ENCODE data around the gene APAF1. TPM values are rescaled to one million over a fixed set of nuclear protein-coding genes. Genes with fewer than 3 reads are reported as not detected.

Gene APAF1
- total and polyA plus RNA-seq, 5 donors from 2014 or later: 4.9 to 28.5 (median 7.3) TPM

GRCh38 chr12:98674841-98675240, 29.8 kb downstream of the APAF1 start:
- no peak for DNase-seq
- Histone ChIP-seq H3K36me3 (ENCODE audit: control insufficient read depth, insufficient read depth, low read length) (peaks cover 47% of the 10 kb centered on the region), H3K27me3 (ENCODE audit: control insufficient read depth, insufficient read depth, low read length) (no peaks in the 10 kb centered on the region), H3K4me3 (ENCODE audit: low read depth, low read length) (no peak overlapping the region), H3K9me3 (ENCODE audit: control insufficient read depth in 2 of 2, low read length in 2 of 2) (no peaks in the 10 kb centered on the region), H3K4me1 (ENCODE audit: control insufficient read depth, insufficient read depth, low read length, poor library complexity, severe bottlenecking) (no peaks in the 10 kb centered on the region), H3K27ac (ENCODE audit: insufficient read depth, low read length, poor library complexity, severe bottlenecking) (no peak overlapping the region)
- H3K27me3 Mint-ChIP-seq: no peaks in the 10 kb centered on the region
- H3K4me1 Mint-ChIP-seq: peaks cover 4 to 17% (median 7%) of the 10 kb centered on the region in 4 donors
- H3K9me3 Mint-ChIP-seq: peaks cover 0 to 2% (median 0%) of the 10 kb centered on the region in 7 donors
- ATAC-seq (ENCODE audit: low read depth in 2 of 2): no peak
- peaks cover 25% of the 10 kb centered on the region for H3K36me3 Mint-ChIP-seq
- no peak overlapping the region for H3K27ac Mint-ChIP-seq
- H3K4me3 Mint-ChIP-seq: no peak overlapping the region

- H3K27me3 Mint-ChIP-seq: no peaks in the 10 kb centered on the region
- Histone ChIP-seq H3K36me3 (ENCODE audit: control insufficient read depth, insufficient read depth, low read length) (peaks cover 60% of the 10 kb centered on the region), H3K27me3 (ENCODE audit: control insufficient read depth, insufficient read depth, low read length) (no peaks in the 10 kb centered on the region), H3K27ac (ENCODE audit: insufficient read depth, low read length, poor library complexity, severe bottlenecking) (no peak overlapping the region), H3K4me3 (ENCODE audit: low read depth, low read length) (no peak overlapping the region), H3K9me3 (ENCODE audit: control insufficient read depth in 2 of 2, low read length in 2 of 2) (no peaks in the 10 kb centered on the region), H3K4me1 (ENCODE audit: control insufficient read depth, insufficient read depth, low read length, poor library complexity, severe bottlenecking) (no peaks in the 10 kb centered on the region)
- no peak overlapping the region for H3K27ac Mint-ChIP-seq
- H3K36me3 Mint-ChIP-seq: peaks cover 41% of the 10 kb centered on the region
- peaks cover 0 to 14% (median 6%) of the 10 kb centered on the region in 4 donors for H3K4me1 Mint-ChIP-seq
- DNase-seq (no peak), ATAC-seq (ENCODE audit: low read depth in 2 of 2) (no peak)
- no peak overlapping the region for H3K4me3 Mint-ChIP-seq
- H3K9me3 Mint-ChIP-seq: no peaks in the 10 kb centered on the region
These were observed 33.3 kb downstream of the APAF1 start for GRCh38 chr12:98678236-98678945.

GRCh38 chr12:98678946-98679610, 34.0 kb downstream of the APAF1 start:
- Mint-ChIP-seq H3K36me3 (peaks cover 42% of the 10 kb centered on the region), H3K4me1 (peaks cover 0 to 12% (median 6%) of the 10 kb centered on the region in 4 donors), H3K9me3 (no peaks in the 10 kb centered on the region), H3K27ac (no peak overlapping the region), H3K4me3 (no peak overlapping the region), H3K27me3 (no peaks in the 10 kb centered on the region)
- H3K36me3 ChIP-seq (ENCODE audit: control insufficient read depth, insufficient read depth, low read length): peaks cover 62% of the 10 kb centered on the region
- no peak overlapping the region for H3K4me3 ChIP-seq (ENCODE audit: low read depth, low read length)
- no peak for ATAC-seq (ENCODE audit: low read depth in 2 of 2)
- no peaks in the 10 kb centered on the region for H3K4me1 ChIP-seq (ENCODE audit: control insufficient read depth, insufficient read depth, low read length, poor library complexity, severe bottlenecking)
- no peaks in the 10 kb centered on the region for H3K27me3 ChIP-seq (ENCODE audit: control insufficient read depth, insufficient read depth, low read length)
- no peak overlapping the region for H3K27ac ChIP-seq (ENCODE audit: insufficient read depth, low read length, poor library complexity, severe bottlenecking)
- DNase-seq: no peak
- no peaks in the 10 kb centered on the region for H3K9me3 ChIP-seq (ENCODE audit: control insufficient read depth in 2 of 2, low read length in 2 of 2)

GRCh38 chr12:98679611-98680005, 34.5 kb downstream of the APAF1 start:
- H3K27me3 ChIP-seq (ENCODE audit: control insufficient read depth, insufficient read depth, low read length): no peaks in the 10 kb centered on the region
- H3K27ac ChIP-seq (ENCODE audit: insufficient read depth, low read length, poor library complexity, severe bottlenecking): no peak overlapping the region
- H3K4me3 ChIP-seq (ENCODE audit: low read depth, low read length): no peak overlapping the region
- H3K9me3 Mint-ChIP-seq: no peaks in the 10 kb centered on the region
- H3K27me3 Mint-ChIP-seq: no peaks in the 10 kb centered on the region
- H3K4me1 Mint-ChIP-seq: peaks cover 0 to 7% (median 5%) of the 10 kb centered on the region in 4 donors
- no peak overlapping the region for H3K4me3 Mint-ChIP-seq
- H3K36me3 Mint-ChIP-seq: peaks cover 46% of the 10 kb centered on the region
- no peaks in the 10 kb centered on the region for H3K9me3 ChIP-seq (ENCODE audit: control insufficient read depth in 2 of 2, low read length in 2 of 2)
- no peaks in the 10 kb centered on the region for H3K4me1 ChIP-seq (ENCODE audit: control insufficient read depth, insufficient read depth, low read length, poor library complexity, severe bottlenecking)
- ATAC-seq (ENCODE audit: low read depth in 2 of 2) (no peak), DNase-seq (no peak)
- no peak overlapping the region for H3K27ac Mint-ChIP-seq
- peaks cover 61% of the 10 kb centered on the region for H3K36me3 ChIP-seq (ENCODE audit: control insufficient read depth, insufficient read depth, low read length)

- Histone ChIP-seq H3K27ac (ENCODE audit: insufficient read depth, low read length, poor library complexity, severe bottlenecking) (no peak overlapping the region), H3K36me3 (ENCODE audit: control insufficient read depth, insufficient read depth, low read length) (peaks cover 75% of the 10 kb centered on the region), H3K4me3 (ENCODE audit: low read depth, low read length) (no peak overlapping the region), H3K4me1 (ENCODE audit: control insufficient read depth, insufficient read depth, low read length, poor library complexity, severe bottlenecking) (no peaks in the 10 kb centered on the region), H3K9me3 (ENCODE audit: control insufficient read depth in 2 of 2, low read length in 2 of 2) (no peaks in the 10 kb centered on the region), H3K27me3 (ENCODE audit: control insufficient read depth, insufficient read depth, low read length) (no peaks in the 10 kb centered on the region)
- DNase-seq (no peak), ATAC-seq (ENCODE audit: low read depth in 2 of 2) (no peak)
- H3K27ac Mint-ChIP-seq: no peak overlapping the region
- peaks cover 0 to 3% (median under 1%) of the 10 kb centered on the region in 4 donors for H3K4me1 Mint-ChIP-seq
- no peaks in the 10 kb centered on the region for H3K9me3 Mint-ChIP-seq
- H3K4me3 Mint-ChIP-seq: no peak overlapping the region
- H3K36me3 Mint-ChIP-seq: peaks cover 54% of the 10 kb centered on the region
- no peaks in the 10 kb centered on the region for H3K27me3 Mint-ChIP-seq
These were observed 39.1 kb downstream of the APAF1 start for GRCh38 chr12:98684199-98684598.

- Mint-ChIP-seq H3K4me3 (no peak overlapping the region), H3K27ac (no peak overlapping the region), H3K4me1 (peaks cover 5 to 18% (median 10%) of the 10 kb centered on the region in 4 donors), H3K36me3 (peaks cover 61% of the 10 kb centered on the region), H3K9me3 (peaks cover 0 to 2% (median 0%) of the 10 kb centered on the region in 7 donors), H3K27me3 (no peaks in the 10 kb centered on the region)
- no peak for ATAC-seq (ENCODE audit: low read depth in 2 of 2)
- no peaks in the 10 kb centered on the region for H3K27me3 ChIP-seq (ENCODE audit: control insufficient read depth, insufficient read depth, low read length)
- H3K4me3 ChIP-seq (ENCODE audit: low read depth, low read length): no peak overlapping the region
- no peak for DNase-seq
- H3K4me1 ChIP-seq (ENCODE audit: control insufficient read depth, insufficient read depth, low read length, poor library complexity, severe bottlenecking): no peaks in the 10 kb centered on the region
- H3K36me3 ChIP-seq (ENCODE audit: control insufficient read depth, insufficient read depth, low read length): peaks cover 66% of the 10 kb centered on the region
- H3K27ac ChIP-seq (ENCODE audit: insufficient read depth, low read length, poor library complexity, severe bottlenecking): no peak overlapping the region
- H3K9me3 ChIP-seq (ENCODE audit: control insufficient read depth in 2 of 2, low read length in 2 of 2): no peaks in the 10 kb centered on the region
These were observed 41.5 kb downstream of the APAF1 start for GRCh38 chr12:98686603-98687002.

GRCh38 chr12:98691351-98691750, 46.3 kb downstream of the APAF1 start:
- Mint-ChIP-seq H3K36me3 (peaks cover 62% of the 10 kb centered on the region), H3K9me3 (peaks cover 0 to 3% (median 0%) of the 10 kb centered on the region in 7 donors), H3K27me3 (no peaks in the 10 kb centered on the region), H3K27ac (peak overlapping the region; percentile 21 to 41 (median 26)), H3K4me3 (no peak overlapping the region), H3K4me1 (peaks cover 13 to 36% (median 25%) of the 10 kb centered on the region in 4 donors)
- no peak for ATAC-seq (ENCODE audit: low read depth in 2 of 2)
- Histone ChIP-seq H3K27me3 (ENCODE audit: control insufficient read depth, insufficient read depth, low read length) (no peaks in the 10 kb centered on the region), H3K9me3 (ENCODE audit: control insufficient read depth in 2 of 2, low read length in 2 of 2) (no peaks in the 10 kb centered on the region), H3K4me1 (ENCODE audit: control insufficient read depth, insufficient read depth, low read length, poor library complexity, severe bottlenecking) (no peaks in the 10 kb centered on the region), H3K36me3 (ENCODE audit: control insufficient read depth, insufficient read depth, low read length) (peaks cover 41% of the 10 kb centered on the region), H3K27ac (ENCODE audit: insufficient read depth, low read length, poor library complexity, severe bottlenecking) (no peak overlapping the region), H3K4me3 (ENCODE audit: low read depth, low read length) (no peak overlapping the region)
- DNase-seq: no peak
